IPS-NIHi7 (cell line): ENCODE data around the gene TLL1.

Source experiments
- DNase-seq: peaks from one replicate; pipeline ENCODE4 v3.0.0; 2012; ENCODE audit warnings: mixed read lengths; ENCODE audit errors: extremely low spot score

Gene TLL1

DNA sequence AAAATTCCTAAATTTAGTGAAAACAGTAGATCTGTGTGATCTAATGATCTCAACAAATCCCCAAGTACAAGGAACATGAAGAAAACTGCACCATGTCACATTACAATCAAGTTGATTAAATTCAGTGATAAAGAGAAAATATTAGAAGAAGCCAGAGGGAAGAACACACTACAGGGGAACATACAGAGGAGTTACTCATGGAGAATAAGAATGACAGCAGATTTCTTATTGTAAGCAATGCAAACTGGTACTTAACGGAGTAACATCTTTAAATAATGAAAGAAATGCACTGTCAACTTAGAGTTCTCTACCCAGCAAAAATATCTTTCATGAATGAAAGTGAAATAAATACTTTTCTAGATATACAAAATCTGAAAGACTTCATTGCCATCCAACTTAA is 21.1 kb downstream of the TLL1 start:
- no peak for DNase-seq

GRCh38 chr4:165905405-165906027 is 32.5 kb downstream of the TLL1 start:
- no peak for DNase-seq

GRCh38 chr4:165906272-165906671 is 33.2 kb downstream of the TLL1 start:
- no peak for DNase-seq

DNA sequence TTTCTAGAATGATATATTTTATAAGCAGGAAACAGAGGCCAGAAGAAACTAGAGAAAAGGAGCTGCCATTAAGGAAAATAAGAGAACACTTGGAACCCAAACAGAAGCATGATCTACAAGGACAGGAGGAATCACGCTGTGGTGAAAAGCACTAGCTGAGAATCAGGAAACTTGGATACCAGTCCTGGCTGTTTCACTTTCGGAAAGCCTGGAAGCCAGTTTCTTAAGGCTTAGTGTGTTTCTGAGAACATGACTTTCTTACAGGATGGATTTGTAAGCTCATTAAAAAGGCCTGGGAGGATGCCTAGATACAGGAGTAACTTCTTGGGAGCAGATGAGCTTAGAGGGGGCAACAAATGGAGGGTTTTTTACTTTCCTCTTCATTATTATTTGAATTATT is 36.9 kb downstream of the TLL1 start:
- DNase-seq = no peak

DNA sequence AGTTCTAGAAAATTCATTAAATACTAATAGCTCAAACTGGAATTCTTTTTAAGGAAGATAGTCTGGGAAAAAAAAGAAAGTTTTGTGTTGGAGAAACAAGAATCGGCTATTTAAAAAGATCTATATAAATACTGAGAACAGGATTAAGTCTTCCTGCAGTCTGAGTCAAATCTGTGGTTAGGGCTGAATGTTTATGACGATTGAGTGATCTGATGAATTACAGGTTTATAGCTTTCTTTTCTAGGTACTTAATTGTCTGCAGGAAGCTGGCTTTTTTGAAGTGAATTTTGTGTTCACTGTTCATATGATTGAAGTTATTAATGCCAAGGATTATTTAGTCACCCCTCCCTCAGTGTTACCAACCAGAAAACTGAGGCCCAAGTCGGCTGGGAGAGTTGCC is 42.2 kb downstream of the TLL1 start:
- no peak for DNase-seq

DNA sequence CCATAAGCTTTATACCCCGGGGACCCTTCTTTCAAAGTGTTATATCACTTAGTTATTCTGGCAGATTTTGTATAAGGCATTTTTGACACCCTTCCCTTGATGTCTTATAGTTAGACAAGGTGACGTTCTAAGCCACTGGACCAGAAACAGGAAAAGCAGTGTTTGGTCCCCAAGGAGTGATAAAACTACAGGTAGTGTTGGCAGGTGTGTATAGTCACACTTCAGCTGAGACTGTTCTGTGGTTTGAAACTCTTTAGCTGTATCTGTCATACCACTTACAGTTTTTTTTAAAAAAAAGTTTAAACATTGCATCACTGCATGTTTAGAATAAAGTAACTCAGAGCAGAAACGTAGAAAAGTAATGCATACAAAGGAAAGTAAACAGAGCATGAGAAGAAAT is 48.5 kb downstream of the TLL1 start:
- DNase-seq = no peak

DNA sequence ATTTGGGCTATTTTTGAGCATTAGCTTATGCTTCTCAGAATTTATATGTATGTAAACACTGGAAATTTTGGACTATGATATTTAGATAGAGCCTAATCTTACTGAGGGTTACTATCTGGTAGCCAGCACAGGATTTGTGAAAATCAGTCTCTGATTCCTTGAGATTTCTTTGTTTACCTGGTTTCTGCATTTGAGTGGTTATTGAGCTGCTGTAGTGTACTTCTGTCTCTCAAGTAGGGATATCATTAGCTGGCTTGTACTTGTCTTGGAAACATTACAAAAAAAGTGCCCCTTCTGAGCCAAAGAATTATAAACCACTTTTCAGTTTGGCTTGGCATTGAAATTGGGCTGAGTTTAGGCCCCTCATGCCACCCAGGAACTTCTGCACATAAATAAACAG is 49.7 kb downstream of the TLL1 start:
- no peak for DNase-seq

- no peak for DNase-seq
These were observed 53.3 kb downstream of the TLL1 start for GRCh38 chr4:165926307-165926706.

- DNase-seq = no peak
These were observed 54.3 kb downstream of the TLL1 start for GRCh38 chr4:165927366-165927765.

- DNase-seq = no peak
These were observed 54.8 kb downstream of the TLL1 start for GRCh38 chr4:165927815-165928214.

DNA sequence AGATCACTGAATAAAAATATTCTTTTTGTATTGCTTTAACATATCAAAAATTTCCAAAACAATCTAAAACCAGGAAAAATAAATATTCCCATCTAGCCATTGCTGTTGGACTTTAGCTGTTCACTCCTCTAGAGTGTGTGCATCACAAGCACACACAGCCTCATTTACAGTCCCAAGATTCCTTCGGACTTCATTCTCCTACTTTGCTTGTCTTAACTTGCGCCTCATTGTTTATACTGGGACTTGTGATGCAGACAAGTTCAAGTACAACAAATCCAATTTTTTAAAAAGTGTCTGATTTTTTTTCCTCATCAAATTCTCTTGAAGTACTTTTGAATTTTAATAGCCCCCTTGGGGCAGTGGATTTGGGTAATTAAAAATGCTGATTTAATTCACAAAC is 55.6 kb downstream of the TLL1 start:
- no peak for DNase-seq

DNA sequence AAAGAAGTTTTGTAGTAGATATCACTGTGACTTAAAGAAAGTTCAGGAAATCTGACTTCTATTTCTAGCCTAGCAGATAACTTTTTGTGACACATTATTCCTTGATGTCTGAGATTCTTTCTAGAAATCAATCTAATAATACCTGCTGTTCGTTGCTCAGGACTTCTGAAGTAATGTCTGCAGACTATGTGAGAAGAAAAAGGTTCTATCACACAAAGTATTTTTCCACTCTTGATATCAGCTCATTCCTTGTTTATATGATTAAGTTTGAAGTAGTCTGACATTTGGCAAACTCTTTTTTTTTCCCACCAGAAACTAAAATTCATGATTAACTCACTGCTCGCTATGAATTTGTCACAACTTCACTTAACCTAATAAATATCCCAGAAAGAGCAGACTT is 56.6 kb downstream of the TLL1 start:
- no peak for DNase-seq

DNA sequence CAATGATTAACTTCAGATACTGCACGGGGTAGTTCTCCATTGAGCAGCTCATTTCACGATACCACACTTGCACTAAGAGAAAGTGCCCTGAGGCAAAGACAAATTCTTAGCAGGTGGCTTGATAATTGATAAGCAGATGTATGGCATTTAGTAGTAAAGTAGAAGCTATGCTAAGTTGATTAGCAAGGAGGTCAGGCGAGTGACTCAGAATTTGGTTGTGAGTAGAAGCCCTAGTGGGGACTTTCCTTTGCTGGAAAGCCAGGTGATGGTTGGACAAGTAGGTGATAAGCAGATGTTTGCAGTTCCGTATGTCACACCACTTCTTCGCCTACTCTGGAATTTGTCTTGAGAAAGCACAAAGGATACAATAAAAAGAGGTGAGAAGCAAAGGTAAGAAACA is 58.7 kb downstream of the TLL1 start:
- DNase-seq = no peak

DNA sequence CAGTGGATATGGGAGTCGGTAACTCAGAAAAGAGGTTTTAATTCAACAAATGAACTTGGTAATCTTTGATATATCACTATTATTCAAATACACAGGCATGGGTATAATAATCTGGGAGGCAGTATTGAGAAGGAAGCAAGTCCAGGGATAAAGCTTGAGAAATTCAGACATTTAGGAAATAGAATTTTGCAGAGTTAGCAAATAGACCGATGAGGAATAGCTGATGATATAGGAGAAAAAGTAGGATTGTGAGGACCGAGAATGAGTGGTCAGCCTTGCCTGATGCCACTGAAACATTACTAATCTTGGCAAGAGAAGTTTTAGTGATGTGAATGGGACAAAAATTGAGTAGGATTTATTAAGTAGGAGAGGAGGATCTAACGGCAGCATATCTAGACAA is 71.9 kb downstream of the TLL1 start:
- no peak for DNase-seq

DNA sequence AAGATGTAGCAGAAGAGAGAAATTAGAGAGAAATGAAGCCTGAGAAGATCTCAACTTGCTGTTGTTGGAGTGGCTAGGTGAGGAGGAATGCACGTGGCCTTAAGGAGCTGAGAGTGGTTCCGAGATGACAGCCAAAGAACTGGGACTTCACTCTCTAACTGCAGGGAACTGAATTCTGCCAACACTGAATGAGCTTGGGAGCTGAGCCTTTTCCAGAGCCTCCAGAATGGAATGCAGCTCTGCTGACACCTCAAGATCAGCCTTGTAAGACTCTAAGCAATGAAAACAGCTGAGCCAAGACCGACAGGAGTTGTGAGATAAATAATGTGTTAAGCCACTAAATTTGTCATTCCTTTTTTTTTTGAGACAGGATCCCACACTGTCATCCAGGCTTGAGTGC is 73.0 kb downstream of the TLL1 start:
- no peak for DNase-seq

- no peak for DNase-seq
These were observed 74.0 kb downstream of the TLL1 start for GRCh38 chr4:165947019-165947418.

DNA sequence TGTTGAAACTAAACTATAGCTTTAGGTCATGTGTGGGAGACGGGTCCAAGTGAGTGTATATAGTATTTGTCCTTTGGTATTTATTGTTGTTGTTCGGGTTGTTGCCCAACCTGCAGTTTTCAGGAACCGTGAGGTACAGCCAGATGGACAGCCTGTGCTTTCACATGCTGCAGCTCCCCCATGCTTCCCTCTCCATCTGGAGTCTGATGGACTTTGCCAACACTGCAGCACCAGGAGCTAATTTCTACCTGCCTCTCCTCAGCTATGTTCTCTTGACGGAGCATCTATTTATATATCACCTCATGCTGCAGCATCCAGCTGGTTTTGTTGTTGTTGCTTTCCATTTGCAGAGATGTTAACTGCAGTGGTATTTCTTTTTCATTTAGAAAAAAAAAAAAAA is 80.1 kb downstream of the TLL1 start:
- DNase-seq = no peak

DNA sequence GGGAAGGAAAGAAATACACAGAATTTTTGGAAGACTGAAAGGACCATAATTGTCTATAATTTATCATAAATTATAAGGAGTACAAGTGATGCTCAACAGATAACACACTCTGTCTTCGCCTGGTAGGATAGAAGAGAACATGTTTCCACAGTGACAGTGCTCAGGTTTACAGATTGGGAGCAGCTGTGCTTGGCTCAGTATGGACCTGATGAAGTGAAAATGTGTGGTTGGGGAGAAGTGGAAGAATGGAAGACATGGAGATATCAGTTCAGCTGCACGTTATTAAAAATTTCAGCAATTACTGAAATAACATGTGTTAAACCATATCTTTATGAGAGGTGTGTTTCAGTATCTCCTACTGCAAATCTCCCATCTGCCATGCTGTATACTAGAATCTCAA is 90.6 kb downstream of the TLL1 start:
- DNase-seq = no peak

DNA sequence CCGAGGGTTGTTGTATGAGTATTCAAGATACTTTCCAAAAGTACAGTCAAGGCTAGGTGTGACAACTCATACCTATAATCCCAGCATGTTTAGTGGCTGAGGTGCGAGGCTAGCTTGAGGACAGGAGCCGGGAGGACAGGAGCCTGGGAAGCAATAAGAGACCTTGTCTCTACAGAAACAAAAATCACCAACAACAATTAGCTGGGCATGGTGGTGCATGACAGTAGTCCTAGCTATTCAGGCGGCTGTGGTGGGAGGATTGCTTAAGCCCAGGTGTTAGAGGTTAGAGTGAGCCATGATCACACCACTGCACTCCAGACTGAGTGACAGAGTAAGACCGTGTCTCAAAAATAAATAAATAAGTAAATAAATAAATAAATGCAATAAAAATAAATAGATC is 91.6 kb downstream of the TLL1 start:
- no peak for DNase-seq

DNA sequence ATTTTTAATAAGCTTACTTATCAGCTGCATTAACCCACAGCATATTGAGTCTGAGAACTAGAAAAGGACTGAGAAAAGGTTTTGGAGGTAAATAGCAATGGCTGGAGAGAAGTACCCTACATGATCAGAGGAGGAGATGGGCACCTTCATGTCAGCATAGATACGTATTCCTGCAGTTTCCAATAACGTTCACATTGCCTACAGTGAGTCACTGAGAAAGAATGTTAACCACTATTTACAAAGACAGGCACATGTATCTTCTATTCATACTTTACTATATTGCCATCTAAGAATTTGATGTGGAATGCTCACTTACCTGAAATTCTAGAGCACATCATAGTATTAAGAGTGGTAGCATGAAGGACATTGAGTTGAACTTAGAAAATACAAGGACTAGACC is 92.5 kb downstream of the TLL1 start:
- DNase-seq = no peak

DNA sequence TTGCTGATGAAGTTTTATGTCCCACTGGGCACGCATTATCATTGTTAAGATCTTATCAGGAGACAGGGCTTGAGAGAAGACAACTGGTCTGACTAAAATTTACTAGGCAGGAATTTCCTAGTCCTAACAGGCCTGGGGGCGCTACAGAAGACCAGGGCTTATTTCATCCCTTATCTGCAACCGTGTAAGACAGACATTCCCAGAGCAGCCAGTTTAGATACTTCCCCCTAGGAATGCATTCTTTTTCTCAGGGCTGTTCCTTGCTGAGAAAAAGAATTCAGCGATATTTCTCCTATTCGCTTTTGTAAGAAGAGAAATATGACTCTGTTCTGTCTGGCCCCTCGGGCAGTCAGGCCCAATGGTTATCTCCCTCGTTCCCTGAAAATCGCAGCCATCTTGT is 93.8 kb downstream of the TLL1 start:
- DNase-seq = no peak

DNA sequence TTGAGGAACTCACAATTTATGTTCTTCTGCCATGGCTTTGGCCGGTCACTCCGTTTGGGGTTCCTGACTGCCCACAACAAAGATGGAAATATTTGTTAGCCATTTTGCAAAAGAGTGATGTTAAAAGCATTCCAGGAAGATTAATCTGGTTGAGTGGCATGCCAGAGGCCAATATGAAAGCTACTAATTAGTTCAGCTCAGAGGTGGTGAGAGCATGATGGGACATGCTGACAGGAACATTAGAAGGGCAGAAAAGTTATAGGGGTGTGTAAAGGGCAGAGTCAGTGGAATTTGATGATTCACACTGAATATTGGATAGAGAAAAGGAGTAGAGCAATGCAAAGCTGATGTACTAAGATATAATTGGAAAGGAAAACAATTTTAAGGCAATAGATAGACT is 94.4 kb downstream of the TLL1 start:
- no peak for DNase-seq

DNA sequence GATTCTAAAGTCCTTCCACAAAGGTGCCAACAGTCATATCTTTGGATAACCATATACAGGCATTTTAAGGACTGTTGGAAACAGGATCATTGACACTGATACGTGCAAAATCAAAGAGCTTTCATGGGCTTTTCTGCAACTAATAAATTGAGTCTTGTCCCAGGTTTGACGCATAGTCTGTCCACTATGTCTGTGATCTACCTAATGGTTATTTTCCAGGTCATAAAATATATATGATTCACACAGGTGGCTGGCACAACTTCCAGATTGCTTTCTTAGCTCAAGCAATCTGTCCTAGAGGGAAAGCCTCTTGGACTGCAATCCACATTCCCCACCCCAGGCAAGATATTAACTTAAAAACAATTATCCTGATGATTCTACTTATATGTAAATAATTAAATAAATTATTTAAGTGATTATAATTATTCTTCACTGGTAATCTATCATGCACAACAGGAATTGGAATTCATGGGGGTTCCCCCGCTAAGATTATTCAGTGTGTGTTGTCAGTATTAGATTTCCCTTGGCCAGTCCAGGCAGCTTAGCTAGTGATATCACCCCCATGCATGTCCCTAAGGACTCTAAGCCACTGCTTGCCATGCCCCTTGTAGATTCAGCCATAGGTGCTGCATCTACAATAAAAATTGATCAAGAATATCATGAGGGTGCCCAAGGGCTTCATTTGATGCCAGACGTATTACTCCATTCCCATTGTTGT is 97.8 kb downstream of the TLL1 start:
- no peak for DNase-seq

DNA sequence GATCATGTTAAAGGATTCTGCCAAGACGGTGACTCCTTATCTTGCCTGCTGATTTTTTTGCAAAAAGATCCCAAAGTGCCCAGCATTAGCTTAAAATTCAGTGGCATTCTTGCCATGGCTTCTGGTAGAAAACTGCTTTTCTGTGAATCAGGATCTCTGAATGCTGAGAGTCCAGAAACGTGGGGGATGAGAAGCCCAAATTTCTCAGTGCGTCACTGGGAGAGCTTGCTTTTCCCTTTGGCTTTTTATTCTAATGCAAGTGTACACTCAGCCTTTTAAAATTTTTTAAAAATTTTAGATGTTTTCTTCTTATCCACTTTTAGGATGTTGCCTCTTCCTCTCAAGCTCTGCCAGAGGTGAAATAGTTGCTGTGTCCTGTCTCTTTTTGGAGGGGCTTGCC is 98.4 kb downstream of the TLL1 start:
- no peak for DNase-seq
